ENCODE measurements around the gene SOD3. TPM values are rescaled to one million over a fixed set of nuclear protein-coding genes. Genes with fewer than 3 reads are reported as not detected.

SOD3 gene
- total and polyA plus RNA-seq, 2 donors (not counting 1 experiment from before 2014, with no cell fraction given), result 19.6 to 34.8 TPM

DNA sequence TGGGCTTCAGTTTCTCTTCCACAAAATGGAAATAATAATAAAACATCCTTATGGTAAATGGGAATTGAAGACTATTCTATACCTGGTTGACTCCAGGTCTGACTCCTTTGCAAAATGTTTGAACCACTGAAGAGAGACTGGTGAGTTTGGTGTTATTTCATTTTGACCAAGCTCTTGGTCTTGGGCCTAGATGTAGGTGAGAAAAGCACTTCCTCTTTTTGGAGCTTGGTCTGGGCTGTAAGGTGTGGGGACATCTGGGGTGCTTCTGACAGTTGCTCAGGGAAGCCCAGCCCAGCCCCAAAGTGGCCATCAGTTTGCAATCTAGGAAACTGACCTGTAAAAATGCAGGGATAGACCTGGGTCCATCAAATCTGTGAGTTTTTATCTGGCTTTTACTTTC, 26.8 kb upstream of the SOD3 start:
- no peak for DNase-seq (ENCODE audit: low read depth in 2 of 2)
- Histone ChIP-seq H3K36me3 (ENCODE audit: control insufficient read depth, insufficient read depth, low read length) (no peaks in the 10 kb centered on the region), H3K27ac (ENCODE audit: insufficient read depth, low read length) (no peak overlapping the region), H3K79me2 (ENCODE audit: control insufficient read depth, insufficient read depth, low read length) (no peaks in the 10 kb centered on the region), H4K20me1 (ENCODE audit: control insufficient read depth, extremely low read depth, insufficient read depth, low read length) (no peaks in the 10 kb centered on the region), H3K9me3 (ENCODE audit: control insufficient read depth, insufficient read depth, low read depth, low read length) (no peaks in the 10 kb centered on the region), H3K4me3 (replicated peaks in 1 of 4; ENCODE audit: control extremely low read depth in 1 of 4, insufficient read depth in 1 of 4, low read depth in 3 of 4, low read length in 4 of 4) (no peak overlapping the region), H3K9ac (ENCODE audit: insufficient read depth, low read length) (no peak overlapping the region), H3K4me2 (ENCODE audit: extremely low read depth, insufficient read depth, low read length) (no peak overlapping the region), H3K4me1 (ENCODE audit: control insufficient read depth, extremely low read depth, insufficient read depth, low read length) (peaks cover 19% of the 10 kb centered on the region), H2AFZ (ENCODE audit: low read length) (no peak overlapping the region), H3K27me3 (ENCODE audit: control insufficient read depth, insufficient read depth, low read length) (no peaks in the 10 kb centered on the region)
- TF ChIP-seq EZH2 (IDR thresholded peaks at IDR 0.05; ENCODE audit: low read length, missing control alignments), result no peak
- TF ChIP-seq, protein P1, sequence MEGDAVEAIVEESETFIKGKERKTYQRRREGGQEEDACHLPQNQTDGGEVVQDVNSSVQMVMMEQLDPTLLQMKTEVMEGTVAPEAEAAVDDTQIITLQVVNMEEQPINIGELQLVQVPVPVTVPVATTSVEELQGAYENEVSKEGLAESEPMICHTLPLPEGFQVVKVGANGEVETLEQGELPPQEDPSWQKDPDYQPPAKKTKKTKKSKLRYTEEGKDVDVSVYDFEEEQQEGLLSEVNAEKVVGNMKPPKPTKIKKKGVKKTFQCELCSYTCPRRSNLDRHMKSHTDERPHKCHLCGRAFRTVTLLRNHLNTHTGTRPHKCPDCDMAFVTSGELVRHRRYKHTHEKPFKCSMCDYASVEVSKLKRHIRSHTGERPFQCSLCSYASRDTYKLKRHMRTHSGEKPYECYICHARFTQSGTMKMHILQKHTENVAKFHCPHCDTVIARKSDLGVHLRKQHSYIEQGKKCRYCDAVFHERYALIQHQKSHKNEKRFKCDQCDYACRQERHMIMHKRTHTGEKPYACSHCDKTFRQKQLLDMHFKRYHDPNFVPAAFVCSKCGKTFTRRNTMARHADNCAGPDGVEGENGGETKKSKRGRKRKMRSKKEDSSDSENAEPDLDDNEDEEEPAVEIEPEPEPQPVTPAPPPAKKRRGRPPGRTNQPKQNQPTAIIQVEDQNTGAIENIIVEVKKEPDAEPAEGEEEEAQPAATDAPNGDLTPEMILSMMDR (conservative IDR thresholded peaks at IDR 0.05 in 1 of 2, IDR thresholded peaks at IDR 0.05 in 1 of 2; ENCODE audit: low read depth in 1 of 2, low read length in 2 of 2), result no peak

DNA sequence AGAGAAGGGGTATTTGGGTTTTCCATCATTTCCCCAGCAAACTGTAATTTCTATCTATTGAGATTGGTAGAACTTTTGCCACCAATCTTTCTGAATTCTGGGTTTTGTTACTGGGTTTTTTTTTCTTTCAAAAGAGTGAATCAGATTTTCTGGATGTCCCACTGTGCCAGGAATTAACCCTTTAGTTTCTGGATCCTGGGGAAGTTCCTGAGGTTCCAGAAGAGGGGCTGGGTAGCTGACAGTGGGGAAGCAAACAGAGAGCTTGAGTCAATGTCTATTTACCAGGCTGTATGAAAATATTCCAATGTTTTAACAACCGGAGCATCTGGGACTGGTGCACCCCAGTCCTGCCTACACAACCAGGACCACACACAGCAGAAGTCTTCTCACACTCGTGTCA, 25.8 kb upstream of the SOD3 start:
- DNase-seq (ENCODE audit: low read depth in 2 of 2), result no peak
- no peaks in the 10 kb centered on the region for H4K20me1 ChIP-seq (ENCODE audit: control insufficient read depth, extremely low read depth, insufficient read depth, low read length)
- peak overlapping the region; percentile 36 for H3K4me2 ChIP-seq (ENCODE audit: extremely low read depth, insufficient read depth, low read length)
- H3K36me3 ChIP-seq (ENCODE audit: control insufficient read depth, insufficient read depth, low read length), result no peaks in the 10 kb centered on the region
- H3K4me1 ChIP-seq (ENCODE audit: control insufficient read depth, extremely low read depth, insufficient read depth, low read length), result peaks cover 15% of the 10 kb centered on the region
- H3K9me3 ChIP-seq (ENCODE audit: control insufficient read depth, insufficient read depth, low read depth, low read length), result no peaks in the 10 kb centered on the region
- H3K4me3 ChIP-seq (replicated peaks in 1 of 4; ENCODE audit: control extremely low read depth in 1 of 4, insufficient read depth in 1 of 4, low read depth in 3 of 4, low read length in 4 of 4), result no peak overlapping the region
- H3K9ac ChIP-seq (ENCODE audit: insufficient read depth, low read length), result no peak overlapping the region
- TF ChIP-seq, protein P1 (conservative IDR thresholded peaks at IDR 0.05 in 1 of 2, IDR thresholded peaks at IDR 0.05 in 1 of 2; ENCODE audit: low read depth in 1 of 2, low read length in 2 of 2), result no peak
- no peak for TF ChIP-seq EZH2 (IDR thresholded peaks at IDR 0.05; ENCODE audit: low read length, missing control alignments)
- no peaks in the 10 kb centered on the region for H3K27me3 ChIP-seq (ENCODE audit: control insufficient read depth, insufficient read depth, low read length)
- peak overlapping the region; percentile 74 for H3K27ac ChIP-seq (ENCODE audit: insufficient read depth, low read length)
- no peaks in the 10 kb centered on the region for H3K79me2 ChIP-seq (ENCODE audit: control insufficient read depth, insufficient read depth, low read length)
- H2AFZ ChIP-seq (ENCODE audit: low read length), result no peak overlapping the region

DNA sequence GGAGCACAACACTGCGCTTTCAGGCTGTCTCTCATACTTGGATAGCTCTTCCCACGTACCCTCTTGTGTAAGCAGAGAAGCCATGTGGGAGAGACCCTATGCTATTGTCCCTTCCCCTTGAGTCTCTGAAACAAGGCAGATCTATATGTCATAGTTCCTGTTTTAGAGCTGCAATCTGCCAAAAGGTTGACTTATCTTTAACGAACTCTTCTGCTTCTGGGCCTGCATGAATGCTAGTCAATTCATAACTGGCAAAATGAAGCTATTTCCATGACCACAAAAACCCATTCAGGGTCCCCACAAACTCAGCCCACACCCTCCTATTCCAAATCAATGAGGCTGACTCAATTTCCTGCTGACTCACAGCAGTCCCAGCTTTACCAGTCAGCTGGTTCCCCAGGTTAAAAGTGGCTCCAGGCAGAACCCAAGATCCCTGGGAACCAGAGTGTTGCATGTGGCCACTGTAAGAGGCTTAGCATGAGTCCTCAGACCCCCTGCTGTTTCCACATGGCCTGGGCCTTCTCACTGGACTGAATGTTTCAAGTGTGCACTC, 25.3 kb upstream of the SOD3 start:
- no peak overlapping the region for H3K4me3 ChIP-seq (replicated peaks in 1 of 4; ENCODE audit: control extremely low read depth in 1 of 4, insufficient read depth in 1 of 4, low read depth in 3 of 4, low read length in 4 of 4)
- DNase-seq (ENCODE audit: low read depth in 2 of 2), result peak; percentile 92 to 98
- H3K4me2 ChIP-seq (ENCODE audit: extremely low read depth, insufficient read depth, low read length), result peak overlapping the region; percentile 36
- no peaks in the 10 kb centered on the region for H3K36me3 ChIP-seq (ENCODE audit: control insufficient read depth, insufficient read depth, low read length)
- TF ChIP-seq EZH2 (IDR thresholded peaks at IDR 0.05; ENCODE audit: low read length, missing control alignments), result no peak
- TF ChIP-seq, protein P1 (conservative IDR thresholded peaks at IDR 0.05 in 1 of 2, IDR thresholded peaks at IDR 0.05 in 1 of 2; ENCODE audit: low read depth in 1 of 2, low read length in 2 of 2), result no peak
- H2AFZ ChIP-seq (ENCODE audit: low read length), result no peak overlapping the region
- no peak overlapping the region for H3K9ac ChIP-seq (ENCODE audit: insufficient read depth, low read length)
- no peaks in the 10 kb centered on the region for H3K79me2 ChIP-seq (ENCODE audit: control insufficient read depth, insufficient read depth, low read length)
- peaks cover 15% of the 10 kb centered on the region for H3K4me1 ChIP-seq (ENCODE audit: control insufficient read depth, extremely low read depth, insufficient read depth, low read length)
- H3K27ac ChIP-seq (ENCODE audit: insufficient read depth, low read length), result peak overlapping the region; percentile 74
- H4K20me1 ChIP-seq (ENCODE audit: control insufficient read depth, extremely low read depth, insufficient read depth, low read length), result no peaks in the 10 kb centered on the region
- no peaks in the 10 kb centered on the region for H3K9me3 ChIP-seq (ENCODE audit: control insufficient read depth, insufficient read depth, low read depth, low read length)
- no peaks in the 10 kb centered on the region for H3K27me3 ChIP-seq (ENCODE audit: control insufficient read depth, insufficient read depth, low read length)
